GM21529 (cell line): Measurements from ENCODE around the gene MLN.

Source experiments
- ATAC-seq: cut with Tn5 transposase; IDR thresholded peaks from one replicate; pipeline ENCODE4 v1.9.1; 2021; ENCODE audit not compliant: unreplicated experiment

The MLN gene

GRCh38 chr6:33790379-33790778, 13.4 kb downstream of the MLN start:
- no peak for ATAC-seq

- no peak for ATAC-seq
Observed at GRCh38 chr6:33789550-33789895, 14.3 kb downstream of the MLN start.

GRCh38 chr6:33788694-33789549, 14.9 kb downstream of the MLN start, which contains the start of gene LEMD2:
TSS of gene LEMD2 (minus strand) at chr6:33789130. CDS start at chr6:33789116, 14 bp downstream.
- ATAC-seq: peak; percentile 87

GRCh38 chr6:33787954-33788693, 15.7 kb downstream of the MLN start:
- ATAC-seq: peak; percentile 42

- no peak for ATAC-seq
Observed at GRCh38 chr6:33787346-33787953, 16.4 kb downstream of the MLN start.

- no peak for ATAC-seq
Observed at GRCh38 chr6:33786736-33787135, 17.1 kb downstream of the MLN start.

- ATAC-seq: no peak
Observed at GRCh38 chr6:33785778-33786177, 18.0 kb downstream of the MLN start.

GRCh38 chr6:33784787-33785186, 19.0 kb downstream of the MLN start:
- ATAC-seq: no peak

- ATAC-seq: no peak
Observed at GRCh38 chr6:33783781-33784520, 19.9 kb downstream of the MLN start.

- no peak for ATAC-seq
Observed at GRCh38 chr6:33782561-33782960, 21.2 kb downstream of the MLN start.

- no peak for ATAC-seq
Observed at GRCh38 chr6:33781131-33781975, 22.4 kb downstream of the MLN start.

GRCh38 chr6:33779895-33780294, 23.9 kb downstream of the MLN start:
- ATAC-seq: no peak

GRCh38 chr6:33779290-33779689, 24.5 kb downstream of the MLN start:
- no peak for ATAC-seq

- ATAC-seq: no peak
Observed at GRCh38 chr6:33778444-33779121, 25.2 kb downstream of the MLN start.

- no peak for ATAC-seq
Observed at GRCh38 chr6:33777398-33778388, 26.1 kb downstream of the MLN start.

- ATAC-seq: no peak
Observed at GRCh38 chr6:33776764-33777163, 27.0 kb downstream of the MLN start.

- ATAC-seq: no peak
Observed at GRCh38 chr6:33776186-33776585, 27.6 kb downstream of the MLN start.

- no peak for ATAC-seq
Observed at GRCh38 chr6:33774774-33775173, 29.0 kb downstream of the MLN start.
